AG08396 (cell line): ENCODE measurements around the gene PKN2.

Experiments used
- DNase-seq: peaks from one replicate; pipeline ENCODE4 v3.0.0; 2012; ENCODE audit warnings: low spot score, mixed read lengths

The PKN2 gene

DNA sequence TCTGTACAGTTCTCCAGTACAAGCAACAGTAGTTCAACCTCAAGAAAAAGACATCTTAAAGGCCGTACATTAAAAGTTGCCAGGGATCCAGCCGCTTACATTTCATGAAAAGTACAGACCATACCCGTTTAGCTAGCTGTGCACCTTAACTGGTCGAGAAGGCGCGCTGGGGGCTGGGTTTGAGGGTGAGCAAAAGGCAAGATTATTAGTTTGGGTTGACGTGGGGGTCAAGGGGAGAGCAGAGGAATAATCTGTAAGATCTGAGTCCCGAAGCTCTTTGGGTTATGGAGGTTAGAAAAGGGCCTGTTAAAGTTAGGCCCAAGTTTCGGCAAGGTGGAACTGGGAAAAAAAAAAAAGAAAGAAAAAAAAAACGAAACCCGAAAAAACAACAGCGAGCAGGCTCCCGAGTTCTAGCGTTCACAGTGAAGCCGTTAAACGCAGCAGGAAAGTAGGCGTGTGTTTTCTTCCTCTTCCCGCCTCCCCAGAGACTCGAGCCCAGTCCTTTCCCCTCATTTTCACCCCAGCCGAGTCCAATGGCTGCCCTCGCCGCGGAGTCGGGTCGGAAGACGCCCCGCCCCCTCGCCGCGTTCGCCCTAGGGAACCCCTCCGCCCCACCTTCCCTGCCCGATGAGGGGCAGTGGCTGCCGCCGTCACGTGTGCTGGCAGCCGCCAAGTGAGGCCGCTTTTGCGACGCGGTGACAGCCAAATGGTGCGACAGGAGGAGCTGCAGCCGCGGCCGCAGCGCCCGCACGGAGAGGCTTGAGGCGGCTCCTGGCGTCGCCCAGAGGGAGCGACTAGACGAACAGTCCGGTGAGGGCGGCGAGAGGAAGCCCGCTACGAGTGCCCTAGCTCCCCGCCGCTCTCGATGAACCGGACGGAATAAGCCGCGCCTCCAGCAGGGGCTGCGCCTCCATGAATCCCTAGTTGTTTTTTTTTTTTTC lies at the start of gene PKN2:
Gene PKN2, plus strand, starts transcription at position 733 of the 941 bp plus-strand sequence. CDS start 308 bp downstream, outside the sequence.
- peak; percentile 97 for DNase-seq

GRCh38 chr1:88634538-88634937 lies 49.5 kb upstream of the PKN2 start:
- DNase-seq: no peak

DNA sequence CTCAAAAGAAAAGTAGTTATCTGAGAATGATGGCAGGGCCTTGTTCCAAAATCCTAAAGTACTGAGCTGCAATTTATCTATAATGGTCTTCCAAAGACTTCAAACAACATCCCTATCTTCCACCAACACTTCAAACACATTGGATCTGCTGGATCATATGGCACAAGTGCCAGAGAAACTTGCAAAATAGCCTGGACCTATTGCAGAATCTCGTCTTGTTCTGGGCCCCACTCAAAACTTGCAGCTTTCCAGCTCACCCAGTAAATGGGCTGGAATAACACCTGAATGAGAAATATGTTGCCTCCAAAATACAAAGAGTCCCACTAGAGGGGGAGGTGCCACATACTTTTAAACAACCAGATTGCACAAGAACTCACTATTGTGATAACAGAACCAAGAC lies 44.0 kb upstream of the PKN2 start:
- no peak for DNase-seq

- DNase-seq: no peak
Measured at GRCh38 chr1:88645886-88646285, 38.2 kb upstream of the PKN2 start.

GRCh38 chr1:88646476-88647248 lies 37.4 kb upstream of the PKN2 start:
- no peak for DNase-seq

GRCh38 chr1:88647249-88647645 lies 36.8 kb upstream of the PKN2 start:
- no peak for DNase-seq

GRCh38 chr1:88647749-88648415 lies 36.2 kb upstream of the PKN2 start:
- no peak for DNase-seq

- DNase-seq: no peak
Measured at GRCh38 chr1:88648706-88649105, 35.4 kb upstream of the PKN2 start.

GRCh38 chr1:88649932-88650331 lies 34.1 kb upstream of the PKN2 start:
- no peak for DNase-seq

GRCh38 chr1:88650676-88651418 lies 33.2 kb upstream of the PKN2 start:
- DNase-seq: no peak

- DNase-seq: no peak
Measured at GRCh38 chr1:88655140-88655539, 28.9 kb upstream of the PKN2 start.

- DNase-seq: peak; percentile 23
Measured at GRCh38 chr1:88655685-88656299, 28.3 kb upstream of the PKN2 start.

- no peak for DNase-seq
Measured at GRCh38 chr1:88658419-88658818, 25.7 kb upstream of the PKN2 start.

DNA sequence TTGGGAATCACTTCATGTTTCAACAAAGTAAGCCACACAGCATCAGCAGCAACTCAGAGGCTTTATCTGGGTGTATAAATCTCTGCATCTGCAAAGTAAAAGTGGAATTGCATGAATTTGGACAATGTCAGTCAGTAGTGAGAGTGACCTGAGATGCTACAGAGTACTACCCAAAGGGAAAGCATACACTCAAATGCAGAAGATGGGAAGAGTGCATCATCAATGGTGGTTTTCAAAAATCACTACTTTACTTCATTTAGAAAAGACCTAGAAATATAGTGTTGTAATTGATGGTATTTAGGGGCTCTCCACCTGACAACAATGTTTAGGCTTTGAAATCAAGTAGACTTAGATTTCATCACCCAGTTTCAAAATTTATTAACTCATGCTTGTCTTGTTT lies 24.5 kb upstream of the PKN2 start:
- no peak for DNase-seq

- DNase-seq: no peak
Measured at GRCh38 chr1:88661188-88661587, 22.9 kb upstream of the PKN2 start.

- no peak for DNase-seq
Measured at GRCh38 chr1:88661951-88662699, 21.9 kb upstream of the PKN2 start.

GRCh38 chr1:88662723-88663122 lies 21.4 kb upstream of the PKN2 start:
- DNase-seq: no peak

- DNase-seq: no peak
Measured at GRCh38 chr1:88668405-88668804, 15.7 kb upstream of the PKN2 start.

DNA sequence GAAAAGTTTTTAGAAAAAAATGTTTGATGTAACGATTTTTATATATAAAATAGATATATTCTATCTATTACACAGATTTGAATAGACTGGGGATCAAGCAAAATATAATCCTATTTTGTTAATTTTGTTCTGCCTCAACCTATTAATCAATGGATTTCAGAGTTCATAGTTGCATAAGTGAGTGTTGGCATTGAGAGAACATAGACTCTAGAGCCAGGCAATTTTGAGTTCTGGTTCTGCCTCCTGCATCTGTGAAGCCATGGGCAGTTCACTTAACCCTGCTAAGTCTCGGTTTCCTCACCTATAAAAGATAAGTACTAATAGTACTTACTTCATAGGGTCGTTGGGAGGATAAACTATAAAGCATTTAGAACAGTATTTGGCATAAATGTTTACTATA lies 13.6 kb upstream of the PKN2 start:
- DNase-seq: no peak

DNA sequence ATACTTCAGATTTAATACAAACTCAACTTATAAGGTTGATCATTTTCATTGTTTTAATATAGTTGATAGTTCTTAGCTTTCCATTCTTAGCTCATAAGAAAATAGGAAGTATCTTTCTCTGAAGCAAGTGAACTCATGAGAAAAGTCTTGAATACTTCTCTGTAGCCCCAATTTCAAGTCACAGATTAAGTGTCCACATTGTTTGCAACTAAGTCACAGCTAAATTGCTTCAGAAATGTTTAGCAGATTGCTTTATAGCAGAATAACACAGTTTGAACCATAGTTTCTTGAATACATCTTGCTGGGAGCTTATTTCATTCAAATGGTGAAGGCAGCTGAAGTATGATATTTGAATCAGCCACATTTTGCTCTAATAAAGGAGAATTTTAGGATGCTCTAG lies 10.6 kb upstream of the PKN2 start:
- DNase-seq: no peak

GRCh38 chr1:88678405-88678804 lies 5.7 kb upstream of the PKN2 start:
- DNase-seq: no peak
